Mammary epithelial cell (primary cell): ENCODE data around the gene ASCC3.

ENCODE experiments used
- CTCF ChIP-seq, 2 donors: IDR thresholded peaks in 1 of 2; conservative IDR thresholded peaks in 1 of 2; 2 replicates each; pipeline ENCODE4 v1.5.1; 2011 to 2012; ENCODE audit warnings: inconsistent platforms in 2 of 2, low read length in 2 of 2, mild to moderate bottlenecking in 2 of 2, control low read depth in 1 of 2, low read depth in 1 of 2; ENCODE audit not compliant: insufficient read depth in 1 of 2; ENCODE audit errors: extremely low read depth in 1 of 2
- EZH2 ChIP-seq: IDR thresholded peaks from 2 replicates; pipeline ENCODE4 v1.6.1; 2012; ENCODE audit warnings: low read length, inconsistent platforms, borderline replicate concordance

- TF ChIP-seq CTCF (conservative IDR thresholded peaks at IDR 0.05 in 1 of 2, IDR thresholded peaks at IDR 0.05 in 1 of 2; ENCODE audit: extremely low read depth in 1 of 2, insufficient read depth in 1 of 2, low read depth in 1 of 2, low read length in 2 of 2) (no peak), EZH2 (no peak)
Measured at GRCh38 chr6:100470422-100471120, 410.6 kb downstream of the ASCC3 start.
